HepG2 (cell line): ENCODE data around the gene UTP15.

ENCODE experiments used
- HNF4G ChIP-seq, 2 experiments: sonication (generic) in 1 of 2; formaldehyde crosslinking in 1 of 2; IDR thresholded peaks; 2 replicates each; pipeline versions ENCODE4 v1.4.0 to v1.6.1; 2011 to 2020; ENCODE audit warnings: borderline replicate concordance in 2 of 2, low read depth in 2 of 2, mild to moderate bottlenecking in 2 of 2, low read length in 1 of 2, missing genetic modification reagents in 1 of 2, moderate library complexity in 1 of 2
- JUND ChIP-seq: sonication (generic); formaldehyde crosslinking; IDR thresholded peaks from 2 replicates; pipeline ENCODE4 v1.8.0; 2022; ENCODE audit warnings: mild to moderate bottlenecking, missing genetic modification reagents
- MXI1 ChIP-seq: IDR thresholded peaks from 3 replicates; pipeline ENCODE4 v1.6.1; 2012; ENCODE audit warnings: low read depth, low read length, inconsistent platforms, borderline replicate concordance
- SP4 ChIP-seq: sonication (generic); formaldehyde crosslinking; IDR thresholded peaks from 2 replicates; pipeline ENCODE4 v1.8.1; 2023; ENCODE audit warnings: mild to moderate bottlenecking, missing genetic modification reagents
- TCF12 ChIP-seq, 2 experiments: fragments of 450-650 bp in 1 of 2; sonication (generic) in 1 of 2; formaldehyde crosslinking in 1 of 2; IDR thresholded peaks; 2 replicates each; pipeline versions ENCODE4 v1.6.1 to v1.8.0; 2017 to 2022; ENCODE audit warnings: antibody characterized with exemption in 1 of 2, mild to moderate bottlenecking in 1 of 2, missing genetic modification reagents in 1 of 2, moderate library complexity in 1 of 2

DNA sequence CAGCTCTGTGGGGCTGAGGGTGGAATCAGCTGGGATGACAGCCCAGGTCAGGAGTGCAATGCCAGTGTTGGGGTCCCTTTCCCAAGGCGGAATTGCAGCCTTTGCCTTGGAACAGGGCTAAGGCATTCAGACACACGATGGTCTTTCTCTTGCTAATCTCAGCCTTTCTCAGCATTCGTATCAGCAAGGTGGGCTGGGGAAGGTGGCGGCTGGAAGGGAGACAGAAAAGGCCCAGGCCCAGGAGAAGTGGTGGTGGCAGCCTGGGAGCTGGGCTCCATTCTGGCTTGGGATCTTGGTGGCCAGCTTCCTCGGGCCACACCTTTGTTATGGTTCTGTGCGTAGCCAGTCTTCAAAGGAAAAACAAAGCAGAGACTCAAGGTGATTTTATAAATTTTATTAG, 59.3 kb downstream of the UTP15 start:
- TF ChIP-seq HNF4G (IDR thresholded peaks at IDR 0.05; ENCODE audit: borderline replicate concordance, low read depth, low read length), result no peak
- TF ChIP-seq HNF4G (CRISPR knock-in tag; IDR thresholded peaks at IDR 0.05; ENCODE audit: borderline replicate concordance, low read depth), result no peak
- no peak for TF ChIP-seq JUND (CRISPR knock-in tag)
- TF ChIP-seq MXI1, result no peak
- no peak for TF ChIP-seq SP4 (CRISPR knock-in tag)
- TF ChIP-seq TCF12 (IDR thresholded peaks at IDR 0.05), result no peak
- no peak for TF ChIP-seq TCF12 (CRISPR knock-in tag; IDR thresholded peaks at IDR 0.05)
